KOPT-K1 (cell line): Measurements from ENCODE around the gene ACER2.

Source experiments
- H3K27ac ChIP-seq: fragments of 200-600 bp; sonication (generic); 2 replicates; pipeline ENCODE4 v1.5.1; 2016; ENCODE audit warnings: antibody characterized with exemption, mild to moderate bottlenecking, low read depth, low read length; ENCODE audit not compliant: poor library complexity, severe bottlenecking
- H3K36me3 ChIP-seq: fragments of 200-600 bp; sonication (generic); 2 replicates; pipeline ENCODE4 v1.5.1; 2017; ENCODE audit warnings: antibody characterized with exemption, mild to moderate bottlenecking, low read length, moderate library complexity; ENCODE audit not compliant: insufficient read depth
- H3K9me3 ChIP-seq: fragments of 200-600 bp; sonication (generic); 2 replicates; pipeline ENCODE4 v1.5.1; 2017; ENCODE audit warnings: antibody characterized with exemption, low read length, mild to moderate bottlenecking; ENCODE audit not compliant: insufficient read depth, poor library complexity, severe bottlenecking

The ACER2 gene

DNA sequence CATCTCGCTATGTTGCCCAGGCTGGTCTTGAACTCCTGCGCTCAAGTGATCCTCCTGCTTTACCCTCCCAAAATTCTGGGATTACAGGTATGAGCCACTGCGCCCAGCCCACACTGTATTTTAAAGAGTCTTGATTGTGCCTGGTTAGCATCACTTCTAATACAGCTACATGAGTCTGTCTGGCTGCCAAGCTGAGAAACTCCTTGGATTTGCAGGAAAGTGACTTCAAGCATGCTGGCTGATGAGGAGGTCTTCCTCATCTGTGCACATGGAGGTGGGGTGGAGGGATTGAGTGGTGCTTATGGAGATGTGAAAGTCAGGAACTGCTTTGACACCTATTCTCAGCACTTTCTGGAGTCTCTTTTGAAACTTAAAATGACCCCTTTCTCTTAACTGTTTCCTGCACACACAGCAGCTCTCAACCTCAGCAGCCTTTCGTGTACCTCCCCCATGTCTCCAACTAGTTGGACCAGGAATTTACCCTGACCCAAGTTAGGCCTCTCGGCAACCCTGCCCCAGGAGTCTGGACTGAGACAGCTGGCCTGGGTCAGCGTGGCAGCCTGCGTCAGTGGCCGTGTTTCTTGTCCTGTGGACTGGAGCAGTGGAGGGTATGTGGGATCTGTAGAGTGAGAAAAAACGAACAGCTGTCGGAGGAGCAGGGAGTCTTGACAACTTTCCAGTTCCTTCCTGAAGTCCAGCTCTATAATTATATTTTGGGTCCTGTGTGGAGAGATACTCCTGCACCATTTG, 72.5 kb downstream of the ACER2 start:
- Histone ChIP-seq H3K27ac (no peak overlapping the region), H3K9me3 (no peaks in the 10 kb centered on the region), H3K36me3 (no peaks in the 10 kb centered on the region)

DNA sequence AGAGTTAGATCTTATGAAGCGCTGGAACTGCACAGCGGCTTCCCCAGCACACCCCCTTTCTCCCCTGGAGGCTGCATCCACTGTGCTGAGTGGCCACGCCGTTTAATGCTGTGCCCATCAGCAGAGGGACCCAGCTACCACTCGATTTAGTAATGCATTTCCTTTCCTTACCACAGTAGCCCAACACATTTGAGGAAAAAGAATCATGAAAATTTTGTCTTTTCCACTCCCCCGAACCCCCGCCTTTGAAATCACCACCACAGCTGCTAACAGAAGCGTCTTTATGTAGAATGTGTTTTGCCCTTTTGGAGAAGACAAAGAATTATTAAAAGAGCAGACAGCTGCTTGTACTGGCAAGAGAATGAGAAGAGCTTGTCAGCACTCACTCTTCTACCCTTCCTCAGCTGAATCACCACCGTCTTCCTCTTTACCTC, 73.2 kb downstream of the ACER2 start:
- Histone ChIP-seq H3K27ac (no peak overlapping the region), H3K36me3 (no peaks in the 10 kb centered on the region), H3K9me3 (no peaks in the 10 kb centered on the region)

DNA sequence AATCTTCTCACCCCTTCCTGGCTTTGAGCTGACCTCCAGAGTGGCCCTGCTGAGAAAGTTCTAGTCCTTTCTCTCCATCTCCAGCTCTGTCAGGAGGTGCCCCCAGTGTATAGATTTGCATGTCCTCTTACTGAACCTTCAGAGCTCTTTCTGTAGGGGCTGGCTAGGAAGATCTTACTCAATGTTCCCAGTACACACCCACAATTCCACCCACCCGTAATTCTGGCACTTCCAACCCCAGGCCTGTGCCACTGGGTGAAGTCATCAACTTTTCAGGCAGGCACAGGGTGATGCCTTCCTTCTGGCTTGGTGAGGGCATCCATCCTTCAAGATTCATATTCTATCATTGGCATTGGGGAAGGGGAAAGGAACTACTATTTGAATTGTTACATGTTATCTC, 75.9 kb downstream of the ACER2 start:
- no peak overlapping the region for H3K27ac ChIP-seq
- no peaks in the 10 kb centered on the region for H3K36me3 ChIP-seq
- H3K9me3 ChIP-seq = no peaks in the 10 kb centered on the region

DNA sequence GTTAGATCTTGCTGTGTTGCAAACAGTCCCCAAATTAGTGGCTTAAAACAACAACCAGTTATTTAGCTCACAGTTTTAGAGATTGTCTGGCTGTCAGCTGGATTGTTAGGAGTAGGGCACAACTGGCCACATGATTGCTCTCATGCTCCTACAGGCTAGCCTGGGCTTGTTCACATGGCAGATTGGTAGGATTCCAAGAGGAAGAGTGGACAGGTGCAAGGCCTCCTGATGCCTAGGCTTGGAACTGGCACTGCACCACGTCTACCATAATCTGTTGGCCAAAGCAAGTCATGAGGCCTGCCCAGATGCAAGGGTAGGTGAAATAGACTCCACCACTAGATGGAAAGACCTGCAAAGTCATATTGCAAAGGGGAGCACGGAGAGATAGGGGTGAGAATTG, 76.4 kb downstream of the ACER2 start:
- Histone ChIP-seq H3K9me3 (no peaks in the 10 kb centered on the region), H3K27ac (no peak overlapping the region)

DNA sequence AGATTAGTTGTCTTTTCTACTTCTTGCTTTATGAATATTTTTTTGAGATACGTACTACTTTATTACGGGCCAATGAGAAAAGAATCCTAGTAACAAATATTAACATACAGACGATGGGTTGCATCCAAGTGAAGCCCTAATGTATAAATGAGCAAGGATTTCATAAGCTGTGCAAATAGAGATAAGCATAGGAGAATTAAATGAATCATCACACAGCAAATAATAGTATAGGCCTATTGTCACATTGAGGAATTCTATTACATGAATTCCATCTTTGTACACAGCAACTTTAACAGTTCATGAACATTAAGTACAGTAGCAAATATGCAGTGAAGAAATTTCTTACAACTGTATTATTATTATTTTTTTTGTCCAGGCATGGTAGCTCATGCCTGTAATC, 78.0 kb downstream of the ACER2 start:
- Histone ChIP-seq H3K27ac (no peak overlapping the region), H3K36me3 (no peaks in the 10 kb centered on the region), H3K9me3 (no peaks in the 10 kb centered on the region)

More for the DNA sequence above, 76.4 kb downstream of the ACER2 start:
- no peaks in the 10 kb centered on the region for H3K36me3 ChIP-seq

DNA sequence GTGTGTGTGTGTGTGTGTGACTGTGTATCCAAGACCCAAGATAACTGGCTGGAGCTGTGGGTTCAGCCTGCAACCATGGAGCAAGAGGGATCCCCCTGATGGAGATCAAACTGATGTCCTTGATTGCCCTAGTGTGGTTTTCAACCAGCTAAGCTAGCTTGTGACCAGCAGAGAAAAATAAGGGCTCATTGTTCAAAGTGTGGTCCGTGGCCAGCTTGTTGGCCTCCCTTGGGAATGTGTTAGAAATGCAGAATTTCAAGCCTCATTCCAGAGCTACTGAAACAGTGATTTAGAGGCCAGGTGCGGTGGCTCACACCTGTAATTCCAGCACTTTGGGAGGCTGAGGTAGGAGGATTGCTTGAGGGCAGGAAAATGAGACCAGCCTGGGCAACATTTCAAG, 79.9 kb downstream of the ACER2 start:
- no peaks in the 10 kb centered on the region for H3K36me3 ChIP-seq
- H3K9me3 ChIP-seq = no peaks in the 10 kb centered on the region
- no peak overlapping the region for H3K27ac ChIP-seq

DNA sequence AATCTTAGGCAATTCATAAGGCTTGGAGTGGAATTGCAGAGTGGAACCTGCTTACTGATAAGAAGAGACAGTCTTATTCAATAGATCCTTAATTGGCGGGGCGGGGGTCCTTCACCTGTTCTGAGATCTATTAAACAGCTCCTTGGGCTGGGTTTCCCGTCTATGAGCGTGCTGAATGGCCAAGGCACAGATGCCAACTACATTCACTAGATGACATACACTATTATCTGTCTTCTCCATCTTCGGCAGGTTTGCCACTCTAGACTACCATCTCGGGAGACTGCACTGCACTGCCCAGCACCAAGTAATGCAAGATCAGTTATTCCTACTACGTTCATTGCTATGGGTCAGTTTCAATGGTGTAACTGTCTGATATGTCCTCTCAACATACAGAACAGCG, 81.5 kb downstream of the ACER2 start:
- no peaks in the 10 kb centered on the region for H3K36me3 ChIP-seq
- no peaks in the 10 kb centered on the region for H3K9me3 ChIP-seq
- no peak overlapping the region for H3K27ac ChIP-seq

DNA sequence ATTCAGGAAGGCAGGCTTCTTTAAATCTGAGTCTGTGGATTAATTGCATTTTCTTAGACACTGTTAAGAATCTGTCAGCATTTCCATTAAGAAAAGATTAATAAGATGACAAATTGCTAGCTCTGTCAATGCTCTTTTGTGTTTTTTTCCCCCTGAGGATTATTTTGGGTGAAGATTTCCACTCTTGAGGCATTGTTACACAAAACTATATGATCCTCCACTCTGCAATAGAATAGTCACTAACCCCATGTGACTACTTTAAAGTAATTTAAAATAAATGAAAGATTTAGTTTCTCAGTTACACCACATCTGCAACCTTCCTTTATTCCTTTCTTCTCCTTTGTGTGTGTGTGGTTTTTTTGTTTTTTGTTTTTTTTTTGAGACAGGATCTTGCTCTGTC, 82.0 kb downstream of the ACER2 start:
- H3K36me3 ChIP-seq = no peaks in the 10 kb centered on the region
- no peak overlapping the region for H3K27ac ChIP-seq
- no peaks in the 10 kb centered on the region for H3K9me3 ChIP-seq

DNA sequence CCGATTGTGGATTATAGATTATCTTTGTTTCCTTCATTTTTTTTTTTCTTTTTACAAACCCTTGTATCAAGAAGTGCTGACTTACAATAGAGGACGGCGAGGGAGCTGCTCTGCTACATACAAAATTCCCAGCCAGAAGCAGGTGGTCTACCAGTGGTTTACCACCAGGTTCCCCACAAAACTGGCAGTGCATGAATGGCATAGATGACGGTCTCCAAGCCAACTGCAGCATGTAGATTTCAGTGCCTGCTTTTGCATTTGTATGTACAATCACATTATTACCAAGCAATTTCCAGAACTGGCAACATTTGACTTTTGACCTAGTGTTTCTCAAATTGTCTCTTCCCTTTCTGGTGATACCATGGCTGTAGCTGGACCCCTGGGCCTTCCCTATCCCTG, 84.0 kb downstream of the ACER2 start:
- H3K36me3 ChIP-seq = no peaks in the 10 kb centered on the region
- H3K9me3 ChIP-seq = no peaks in the 10 kb centered on the region
- H3K27ac ChIP-seq = no peak overlapping the region

DNA sequence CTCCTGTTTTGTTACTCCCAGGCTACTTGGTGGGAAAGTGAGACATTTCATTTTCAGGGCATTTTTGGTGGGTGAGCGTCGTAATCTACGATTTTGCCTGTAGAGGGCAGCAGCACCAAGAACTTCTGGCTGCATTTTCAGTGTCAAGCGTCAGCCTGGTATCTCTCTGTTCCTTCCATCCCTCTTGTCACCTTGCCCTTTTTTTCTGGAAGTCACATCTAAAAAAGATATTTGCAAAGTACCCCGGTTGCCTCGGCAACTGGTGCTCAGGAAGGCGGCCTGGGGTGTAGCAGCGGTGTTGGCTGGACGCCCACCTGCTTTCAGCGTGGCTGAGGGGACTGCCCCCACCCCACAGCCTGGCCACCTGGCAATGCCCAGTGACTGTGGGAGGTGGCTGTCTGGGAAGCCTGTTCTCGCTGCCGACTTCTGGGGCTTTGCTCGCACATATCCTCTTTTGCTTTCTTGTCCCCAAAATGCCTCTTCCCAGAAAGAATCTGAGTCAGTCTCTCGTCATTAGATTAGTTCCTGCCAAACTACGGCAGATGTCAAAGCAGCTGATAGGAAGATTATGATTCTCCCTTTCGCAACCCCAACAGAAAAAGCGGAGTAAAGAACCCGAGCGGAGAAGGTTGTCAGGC, 84.5 kb downstream of the ACER2 start:
- Histone ChIP-seq H3K36me3 (no peaks in the 10 kb centered on the region), H3K27ac (no peak overlapping the region)

DNA sequence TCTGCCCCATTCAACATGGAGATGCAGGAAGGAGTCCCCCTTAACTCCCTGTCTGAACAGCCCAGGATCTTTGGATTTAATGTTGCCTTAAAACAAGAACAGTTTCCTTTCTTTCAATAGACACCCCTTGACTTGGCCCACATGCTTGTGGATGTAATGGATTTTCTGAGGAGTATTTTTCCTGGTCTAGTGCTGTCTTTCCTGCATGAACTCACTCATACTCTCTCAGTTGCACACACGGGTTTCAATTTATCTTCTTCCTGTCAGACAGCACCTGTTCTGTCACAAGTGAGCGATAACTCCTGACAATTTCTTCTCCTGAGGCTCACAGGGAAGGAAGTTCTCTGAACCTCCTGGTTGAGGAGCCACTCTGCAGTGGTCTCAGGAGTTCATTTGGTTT, 85.1 kb downstream of the ACER2 start:
- Histone ChIP-seq H3K9me3 (no peaks in the 10 kb centered on the region), H3K27ac (no peak overlapping the region)

More for the DNA sequence above, 84.5 kb downstream of the ACER2 start:
- no peaks in the 10 kb centered on the region for H3K9me3 ChIP-seq

DNA sequence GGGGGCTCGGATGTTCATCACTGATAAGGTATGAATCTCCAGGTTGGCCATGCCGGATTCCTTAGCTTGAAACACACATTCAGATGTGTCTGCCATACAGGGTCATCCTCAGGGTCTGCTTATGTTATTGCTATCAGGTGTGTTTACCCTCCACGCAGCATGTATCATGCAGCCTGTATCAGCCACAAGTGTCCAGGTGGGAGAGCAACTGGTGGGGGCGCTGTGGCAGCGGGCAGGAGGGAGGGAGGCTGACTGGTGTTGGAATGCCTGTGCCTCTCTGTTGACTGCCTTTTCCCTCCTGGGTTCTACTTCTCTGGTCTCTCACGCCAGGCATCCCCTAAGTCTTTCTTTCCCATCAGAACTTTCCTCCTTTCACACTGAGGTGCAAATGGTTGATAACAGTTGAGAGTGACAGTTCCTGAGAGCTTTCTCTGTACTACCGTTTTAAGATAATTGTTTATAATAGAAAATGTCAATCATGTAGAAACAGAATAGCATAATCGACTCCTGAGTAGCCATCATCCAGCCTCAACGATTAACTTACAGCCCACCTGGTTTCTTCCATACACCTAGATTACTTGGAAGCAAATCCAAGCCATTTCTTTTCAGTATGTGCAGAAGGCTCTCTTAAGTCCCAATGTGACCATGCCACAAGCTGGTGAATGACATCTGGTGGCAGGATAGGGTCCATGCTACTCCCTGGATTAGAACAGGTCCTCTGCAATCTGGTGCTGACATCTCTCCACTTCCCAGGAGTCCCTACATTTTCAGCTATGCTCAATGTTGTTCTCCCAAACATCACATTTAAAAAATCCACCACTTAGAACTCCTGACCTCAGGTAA, 86.6 kb downstream of the ACER2 start:
- Histone ChIP-seq H3K27ac (no peak overlapping the region), H3K9me3 (no peaks in the 10 kb centered on the region), H3K36me3 (no peaks in the 10 kb centered on the region)

More for the DNA sequence above, 85.1 kb downstream of the ACER2 start:
- no peaks in the 10 kb centered on the region for H3K36me3 ChIP-seq

DNA sequence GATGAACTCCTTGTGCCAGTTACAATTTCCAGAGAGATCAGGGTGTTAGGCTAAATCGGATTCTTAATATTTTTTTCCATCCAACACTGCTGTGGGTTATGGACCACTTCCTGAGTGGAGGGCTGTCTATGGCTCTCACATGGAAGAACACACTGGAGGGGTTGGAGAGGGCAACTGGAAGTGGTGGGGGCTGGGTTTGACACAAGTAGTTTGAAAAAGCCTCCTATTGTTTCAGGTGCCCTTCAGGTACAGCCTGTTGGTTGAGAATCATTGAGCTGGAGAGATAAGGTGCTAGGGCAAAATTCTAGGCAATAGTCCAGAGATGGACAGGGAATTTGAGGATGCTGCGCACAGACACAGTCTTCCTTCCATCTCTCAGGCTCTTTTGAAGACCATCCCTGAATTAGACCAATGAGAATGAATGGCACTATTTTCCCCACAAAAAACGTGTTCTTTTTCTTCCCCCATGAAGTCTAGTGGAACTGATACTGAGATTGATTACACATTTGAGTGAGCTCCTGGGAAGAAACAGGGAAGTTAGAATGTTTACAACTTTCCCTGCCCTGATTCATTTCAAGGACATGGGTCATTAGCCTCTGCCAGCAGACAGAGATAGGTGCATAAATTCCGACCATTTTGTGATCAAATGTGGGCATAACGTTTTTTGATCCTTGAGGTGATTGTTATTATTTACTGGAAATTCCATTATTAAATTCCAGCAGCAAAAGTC, 87.7 kb downstream of the ACER2 start:
- no peaks in the 10 kb centered on the region for H3K36me3 ChIP-seq

DNA sequence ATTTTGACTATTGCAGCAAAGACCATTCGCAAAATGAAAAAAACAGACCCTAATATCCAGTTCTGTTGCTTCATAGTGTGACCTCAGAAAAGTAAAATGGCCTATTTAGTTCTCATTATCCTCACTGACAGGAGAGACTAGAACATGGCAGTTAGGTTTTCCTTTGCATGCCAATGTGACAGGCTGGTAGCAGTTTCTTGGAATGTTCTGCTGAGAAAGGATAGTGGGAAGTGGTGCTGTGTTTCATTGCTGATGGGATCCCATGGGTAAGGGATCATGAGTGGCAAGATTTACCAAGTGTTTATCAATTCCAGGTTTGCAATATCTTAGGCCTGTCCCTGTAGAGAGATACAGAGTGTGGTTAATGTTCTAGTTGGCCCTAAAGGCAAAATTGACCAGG, 88.5 kb downstream of the ACER2 start:
- Histone ChIP-seq H3K36me3 (no peaks in the 10 kb centered on the region), H3K9me3 (no peaks in the 10 kb centered on the region), H3K27ac (no peak overlapping the region)

More for the DNA sequence above, 87.7 kb downstream of the ACER2 start:
- no peaks in the 10 kb centered on the region for H3K9me3 ChIP-seq
- no peak overlapping the region for H3K27ac ChIP-seq

DNA sequence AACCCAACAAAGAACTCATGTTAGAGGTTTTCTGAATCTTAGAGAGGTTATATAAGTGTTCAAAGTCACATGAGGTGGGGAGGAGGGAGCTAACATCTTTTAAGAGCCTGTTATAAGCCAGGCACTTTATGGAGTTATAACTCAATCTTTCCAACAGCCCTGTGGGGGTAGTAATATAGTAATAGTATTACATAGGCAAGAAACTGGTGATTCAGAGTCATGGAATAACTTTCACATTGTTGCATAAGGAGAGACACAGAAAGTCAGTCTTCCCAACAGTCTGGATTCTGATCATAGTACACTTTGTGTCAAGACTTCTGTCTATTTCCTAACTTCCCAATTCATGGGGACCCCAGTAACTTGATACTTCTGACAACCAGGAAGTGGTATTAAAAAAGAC, 89.2 kb downstream of the ACER2 start:
- Histone ChIP-seq H3K9me3 (no peaks in the 10 kb centered on the region), H3K36me3 (no peaks in the 10 kb centered on the region), H3K27ac (no peak overlapping the region)
